ENCODE results near the gene CHST11. TPM values are rescaled to one million over a fixed set of nuclear protein-coding genes. Genes with fewer than 3 reads are reported as not detected.

Gene CHST11
- total RNA-seq, 1 experiment from 2014 or later, result 1.1 TPM

DNA sequence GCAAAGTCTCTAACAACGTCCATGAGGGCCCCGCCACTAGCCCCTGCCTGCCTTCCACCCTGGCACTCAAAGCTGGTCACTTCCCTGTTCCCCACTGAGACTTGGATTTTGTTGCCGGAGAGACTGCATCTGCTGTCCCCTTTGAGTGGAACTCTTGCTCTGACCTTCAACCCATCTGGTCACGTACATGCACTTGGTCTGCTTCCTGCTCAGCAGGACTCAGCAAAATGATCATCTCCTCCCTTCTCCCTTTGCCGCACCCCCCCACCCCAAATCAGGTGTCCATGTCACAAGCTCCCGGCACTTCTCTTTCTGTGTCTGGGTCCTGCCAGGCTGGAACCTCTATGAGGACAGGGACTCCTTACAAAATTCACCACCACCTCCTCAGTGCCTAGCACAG lies 180.9 kb downstream of the CHST11 start:
- Mint-ChIP-seq H3K4me3 (ENCODE audit: low read depth, unreplicated experiment) (no peak overlapping the region), H3K27me3 (ENCODE audit: unreplicated experiment) (peaks cover 55% of the 10 kb centered on the region), H3K4me1 (ENCODE audit: low read depth, unreplicated experiment) (no peaks in the 10 kb centered on the region), H3K9me3 (ENCODE audit: low read depth, unreplicated experiment) (no peaks in the 10 kb centered on the region), H3K27ac (ENCODE audit: unreplicated experiment) (no peak overlapping the region), H3K36me3 (ENCODE audit: insufficient read depth, unreplicated experiment) (no peaks in the 10 kb centered on the region)
- CTCF ChIA-PET, result no interaction called here
- BruUV-seq (replicated peaks), result no TSS peak
- TF ChIP-seq, protein P1, sequence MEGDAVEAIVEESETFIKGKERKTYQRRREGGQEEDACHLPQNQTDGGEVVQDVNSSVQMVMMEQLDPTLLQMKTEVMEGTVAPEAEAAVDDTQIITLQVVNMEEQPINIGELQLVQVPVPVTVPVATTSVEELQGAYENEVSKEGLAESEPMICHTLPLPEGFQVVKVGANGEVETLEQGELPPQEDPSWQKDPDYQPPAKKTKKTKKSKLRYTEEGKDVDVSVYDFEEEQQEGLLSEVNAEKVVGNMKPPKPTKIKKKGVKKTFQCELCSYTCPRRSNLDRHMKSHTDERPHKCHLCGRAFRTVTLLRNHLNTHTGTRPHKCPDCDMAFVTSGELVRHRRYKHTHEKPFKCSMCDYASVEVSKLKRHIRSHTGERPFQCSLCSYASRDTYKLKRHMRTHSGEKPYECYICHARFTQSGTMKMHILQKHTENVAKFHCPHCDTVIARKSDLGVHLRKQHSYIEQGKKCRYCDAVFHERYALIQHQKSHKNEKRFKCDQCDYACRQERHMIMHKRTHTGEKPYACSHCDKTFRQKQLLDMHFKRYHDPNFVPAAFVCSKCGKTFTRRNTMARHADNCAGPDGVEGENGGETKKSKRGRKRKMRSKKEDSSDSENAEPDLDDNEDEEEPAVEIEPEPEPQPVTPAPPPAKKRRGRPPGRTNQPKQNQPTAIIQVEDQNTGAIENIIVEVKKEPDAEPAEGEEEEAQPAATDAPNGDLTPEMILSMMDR (IDR thresholded peaks at IDR 0.05; ENCODE audit: unreplicated experiment), result no peak
- DNase-seq, result no peak
- intact Hi-C loops (cut with micrococcal nuclease; ENCODE audit: unreplicated experiment), result no loop called here

DNA sequence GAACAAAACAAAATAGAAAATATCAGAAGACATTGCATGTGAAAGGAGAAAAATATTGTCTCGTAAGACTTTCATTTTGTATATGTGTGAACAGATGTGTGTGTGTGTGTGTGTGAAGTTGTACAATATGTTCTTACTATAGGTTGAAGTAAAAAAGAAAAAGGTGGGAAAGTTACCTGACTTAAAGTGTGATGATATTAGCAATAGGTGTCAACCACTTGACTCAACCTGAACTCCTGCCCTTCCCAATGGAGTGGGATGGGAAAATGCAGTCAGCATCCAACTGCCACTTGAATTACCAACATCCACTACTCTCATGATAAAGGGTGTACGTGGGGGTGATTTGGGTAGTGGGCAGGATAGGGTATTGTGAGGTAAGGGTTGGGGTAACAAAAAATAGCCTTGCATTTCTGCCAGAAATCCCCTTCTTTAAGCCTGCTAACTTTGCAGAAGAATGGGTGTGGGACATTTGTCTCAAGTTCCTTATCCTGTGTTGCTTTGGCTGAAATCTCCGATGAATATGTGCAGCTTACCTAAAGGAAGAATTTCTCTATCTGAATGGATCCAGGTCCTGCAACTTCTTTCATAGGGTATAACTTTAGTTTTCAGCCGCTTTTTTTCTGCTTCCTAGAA lies 181.6 kb downstream of the CHST11 start:
- DNase-seq, result no peak
- no TSS peak for BruUV-seq (replicated peaks)
- Mint-ChIP-seq H3K4me1 (ENCODE audit: low read depth, unreplicated experiment) (no peaks in the 10 kb centered on the region), H3K27me3 (ENCODE audit: unreplicated experiment) (peaks cover 48% of the 10 kb centered on the region), H3K9me3 (ENCODE audit: low read depth, unreplicated experiment) (no peaks in the 10 kb centered on the region), H3K36me3 (ENCODE audit: insufficient read depth, unreplicated experiment) (no peaks in the 10 kb centered on the region), H3K4me3 (ENCODE audit: low read depth, unreplicated experiment) (no peak overlapping the region), H3K27ac (ENCODE audit: unreplicated experiment) (no peak overlapping the region)
- CTCF ChIA-PET, result no interaction called here
- TF ChIP-seq, protein P1 (IDR thresholded peaks at IDR 0.05; ENCODE audit: unreplicated experiment), result no peak
- intact Hi-C loops (cut with micrococcal nuclease; ENCODE audit: unreplicated experiment), result no loop called here

- no TSS peak for BruUV-seq (replicated peaks)
- peaks cover 2% of the 10 kb centered on the region for H3K4me1 Mint-ChIP-seq (ENCODE audit: low read depth, unreplicated experiment)
- TF ChIP-seq, protein P1 (IDR thresholded peaks at IDR 0.05; ENCODE audit: unreplicated experiment), result no peak
Measured at GRCh38 chr12:104638851-104639240, 182.1 kb downstream of the CHST11 start.

DNA sequence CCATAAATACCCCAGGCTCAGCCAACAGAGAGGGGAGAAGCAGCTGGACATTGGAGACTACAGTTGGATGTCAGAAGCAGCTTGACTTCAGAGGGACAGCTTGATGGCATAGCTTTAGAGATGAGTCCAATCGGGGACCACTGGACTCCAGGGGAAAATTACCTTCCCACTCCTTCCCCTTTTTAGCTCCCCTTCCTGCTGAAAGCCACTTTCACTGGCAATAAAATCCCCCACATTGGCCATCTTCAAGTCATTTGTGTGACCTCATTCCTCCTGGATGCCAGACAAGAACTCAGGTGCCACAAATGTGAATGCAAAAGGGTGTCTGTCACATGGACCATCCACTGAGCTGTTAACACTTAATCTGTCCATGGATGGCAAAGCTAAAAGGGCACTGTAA lies 184.2 kb downstream of the CHST11 start:
- CTCF ChIA-PET, result no interaction called here
- H3K4me1 Mint-ChIP-seq (ENCODE audit: low read depth, unreplicated experiment), result peaks cover 10% of the 10 kb centered on the region
- no TSS peak for BruUV-seq (replicated peaks)
- H3K27me3 Mint-ChIP-seq (ENCODE audit: unreplicated experiment), result peaks cover 42% of the 10 kb centered on the region
- no peak overlapping the region for H3K27ac Mint-ChIP-seq (ENCODE audit: unreplicated experiment)
- H3K9me3 Mint-ChIP-seq (ENCODE audit: low read depth, unreplicated experiment), result no peaks in the 10 kb centered on the region
- intact Hi-C loops (cut with micrococcal nuclease; ENCODE audit: unreplicated experiment), result no loop called here
- H3K36me3 Mint-ChIP-seq (ENCODE audit: insufficient read depth, unreplicated experiment), result no peaks in the 10 kb centered on the region
- DNase-seq, result no peak
- no peak overlapping the region for H3K4me3 Mint-ChIP-seq (ENCODE audit: low read depth, unreplicated experiment)
- TF ChIP-seq, protein P1 (IDR thresholded peaks at IDR 0.05; ENCODE audit: unreplicated experiment), result no peak

More at GRCh38 chr12:104638851-104639240, 182.1 kb downstream of the CHST11 start:
- no peak overlapping the region for H3K4me3 Mint-ChIP-seq (ENCODE audit: low read depth, unreplicated experiment)
- peaks cover 43% of the 10 kb centered on the region for H3K27me3 Mint-ChIP-seq (ENCODE audit: unreplicated experiment)
- CTCF ChIA-PET, result no interaction called here
- intact Hi-C loops (cut with micrococcal nuclease; ENCODE audit: unreplicated experiment), result no loop called here
- H3K36me3 Mint-ChIP-seq (ENCODE audit: insufficient read depth, unreplicated experiment), result no peaks in the 10 kb centered on the region
- H3K27ac Mint-ChIP-seq (ENCODE audit: unreplicated experiment), result no peak overlapping the region
- no peak for DNase-seq
- H3K9me3 Mint-ChIP-seq (ENCODE audit: low read depth, unreplicated experiment), result no peaks in the 10 kb centered on the region
